SK-N-MC (cell line): ENCODE results near the gene FBXL4.

ENCODE experiments used
- EZH2 ChIP-seq: fragments of 200-600 bp; sonication (generic); IDR thresholded peaks from one replicate; pipeline ENCODE4 v1.6.1; 2017; ENCODE audit warnings: antibody characterized with exemption
- FOXP2 ChIP-seq: optimal IDR thresholded peaks from 2 replicates; pipeline ENCODE3; 2011; ENCODE audit warnings: mild to moderate bottlenecking, moderate library complexity; ENCODE audit not compliant: insufficient read depth; ENCODE audit errors: extremely low read length, control extremely low read depth
- POLR2AphosphoS5 ChIP-seq: IDR thresholded peaks from 2 replicates; pipeline ENCODE4 v1.6.1; 2012; ENCODE audit warnings: mild to moderate bottlenecking, low read depth, low read length, borderline replicate concordance

GRCh38 chr6:98980819-98981218 lies 33.1 kb upstream of the FBXL4 start:
- TF ChIP-seq POLR2AphosphoS5 (no peak), EZH2 (no peak), FOXP2 (no peak)
